GM13976 (cell line): ENCODE data around the gene KIAA1191.
"Not testable (repeated sequence)": the region's sequence is repeated elsewhere in the genome, so short reads cannot be mapped to it uniquely, and the experiment has no call there.

Experiments
- DNase-seq: peaks from one replicate; pipeline ENCODE4 v3.0.0; 2012; ENCODE audit warnings: low spot score
- in situ Hi-C: fragments of 300-500 bp; cut with MboI; formaldehyde crosslinking; loops from one replicate; pipeline ENCODE4 v1.12.0; 2022; ENCODE audit warnings: low sequenced_read_pairs, mixed read lengths, inconsistent platforms; ENCODE audit not compliant: unreplicated experiment
- TF ChIP-seq, protein P1 (sequence below): IDR thresholded peaks from 2 replicates; pipeline ENCODE4 v1.5.1; 2012; ENCODE audit warnings: borderline replicate concordance, mild to moderate bottlenecking; ENCODE audit not compliant: insufficient read depth; ENCODE audit errors: extremely low read depth, missing control alignments, control extremely low read depth

KIAA1191 gene, protein sequence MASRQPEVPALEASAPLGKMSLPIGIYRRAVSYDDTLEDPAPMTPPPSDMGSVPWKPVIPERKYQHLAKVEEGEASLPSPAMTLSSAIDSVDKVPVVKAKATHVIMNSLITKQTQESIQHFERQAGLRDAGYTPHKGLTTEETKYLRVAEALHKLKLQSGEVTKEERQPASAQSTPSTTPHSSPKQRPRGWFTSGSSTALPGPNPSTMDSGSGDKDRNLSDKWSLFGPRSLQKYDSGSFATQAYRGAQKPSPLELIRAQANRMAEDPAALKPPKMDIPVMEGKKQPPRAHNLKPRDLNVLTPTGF

DNA sequence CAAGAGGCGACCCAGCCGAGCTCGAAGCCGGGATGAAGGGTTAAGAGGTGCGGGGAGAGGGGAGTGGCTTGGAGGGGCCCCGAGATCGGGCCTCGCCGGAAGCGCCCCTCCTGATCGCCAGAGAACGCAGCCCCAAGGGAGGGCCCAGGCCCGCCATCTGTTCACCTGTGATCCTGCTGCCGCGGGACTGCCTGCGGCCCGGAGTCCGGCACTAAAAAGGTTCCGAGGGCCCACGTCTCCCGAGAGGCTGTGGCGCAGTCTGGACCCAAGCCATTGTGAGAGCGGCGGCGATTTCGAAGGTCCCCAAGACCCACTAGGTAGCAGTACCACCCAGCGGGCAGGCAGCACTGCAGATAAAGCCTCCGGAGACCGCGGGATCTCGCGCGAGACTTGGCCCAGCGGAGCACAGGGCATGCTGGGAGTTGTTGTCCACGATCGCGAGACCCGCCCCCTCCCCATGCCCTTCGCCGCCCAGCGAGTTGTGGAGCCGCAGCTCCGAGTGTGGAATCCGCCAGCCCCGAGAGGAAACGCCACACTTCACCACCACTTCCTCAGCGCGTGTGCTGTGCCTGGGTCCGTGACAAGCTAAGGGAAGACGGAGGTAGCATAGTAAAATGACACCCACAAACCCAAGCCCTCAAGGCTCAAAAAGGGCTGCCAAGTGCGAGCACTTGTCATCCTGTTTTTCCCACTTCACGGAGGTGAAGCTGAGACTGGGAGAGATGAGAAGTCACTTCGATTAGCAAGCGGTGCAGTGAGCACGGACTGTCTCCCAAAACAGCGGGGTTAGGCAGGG lies at the start of gene KIAA1191:
Gene KIAA1191, minus strand, starts transcription at position 328 of the 796 bp plus-strand sequence. CDS start 2,256 bp downstream, outside the sequence.
- in situ Hi-C loops, result no loop called here
- TF ChIP-seq, protein P1, sequence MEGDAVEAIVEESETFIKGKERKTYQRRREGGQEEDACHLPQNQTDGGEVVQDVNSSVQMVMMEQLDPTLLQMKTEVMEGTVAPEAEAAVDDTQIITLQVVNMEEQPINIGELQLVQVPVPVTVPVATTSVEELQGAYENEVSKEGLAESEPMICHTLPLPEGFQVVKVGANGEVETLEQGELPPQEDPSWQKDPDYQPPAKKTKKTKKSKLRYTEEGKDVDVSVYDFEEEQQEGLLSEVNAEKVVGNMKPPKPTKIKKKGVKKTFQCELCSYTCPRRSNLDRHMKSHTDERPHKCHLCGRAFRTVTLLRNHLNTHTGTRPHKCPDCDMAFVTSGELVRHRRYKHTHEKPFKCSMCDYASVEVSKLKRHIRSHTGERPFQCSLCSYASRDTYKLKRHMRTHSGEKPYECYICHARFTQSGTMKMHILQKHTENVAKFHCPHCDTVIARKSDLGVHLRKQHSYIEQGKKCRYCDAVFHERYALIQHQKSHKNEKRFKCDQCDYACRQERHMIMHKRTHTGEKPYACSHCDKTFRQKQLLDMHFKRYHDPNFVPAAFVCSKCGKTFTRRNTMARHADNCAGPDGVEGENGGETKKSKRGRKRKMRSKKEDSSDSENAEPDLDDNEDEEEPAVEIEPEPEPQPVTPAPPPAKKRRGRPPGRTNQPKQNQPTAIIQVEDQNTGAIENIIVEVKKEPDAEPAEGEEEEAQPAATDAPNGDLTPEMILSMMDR, result peak; percentile 41
- peak; percentile 93 for DNase-seq

DNA sequence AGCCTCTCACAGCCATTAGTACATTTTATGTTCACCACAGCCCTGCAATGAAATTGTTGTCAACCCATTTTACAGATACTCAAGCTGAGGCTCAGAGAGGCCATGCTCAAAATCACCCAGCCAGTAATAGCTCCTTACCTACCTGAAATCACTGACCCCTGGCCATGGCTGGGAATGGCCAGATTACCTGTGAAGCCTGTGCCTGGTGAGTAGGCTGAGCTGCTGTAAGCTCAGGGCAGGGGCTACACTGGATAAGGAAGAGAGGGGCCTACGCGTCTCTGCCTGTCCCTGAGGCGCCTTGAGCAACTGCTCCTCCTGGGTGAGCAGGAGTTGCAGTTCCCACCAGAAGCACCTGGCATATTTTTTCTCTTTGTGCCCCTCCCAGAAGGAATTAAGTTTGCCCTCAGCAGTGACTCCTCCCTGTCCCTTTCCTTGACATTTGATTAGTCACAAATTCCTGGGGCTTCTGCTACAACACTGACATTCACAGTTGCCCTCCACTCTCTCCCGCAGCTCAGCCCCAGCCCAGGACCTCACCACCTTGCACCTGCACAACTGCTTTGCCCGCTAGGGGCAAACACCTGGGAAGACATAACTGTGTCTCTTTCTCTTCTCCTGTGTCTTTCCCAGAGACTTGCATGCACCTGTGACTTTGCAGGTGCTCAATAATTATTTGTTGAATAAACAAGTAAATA lies 49.1 kb upstream of the KIAA1191 start:
- TF ChIP-seq, protein P1, result no peak
- no peak for DNase-seq
- in situ Hi-C loops, result loop anchor here (25.0 kb wide), 1 partner anchor 177 kb away; no protein-coding TSS in a partner anchor

DNA sequence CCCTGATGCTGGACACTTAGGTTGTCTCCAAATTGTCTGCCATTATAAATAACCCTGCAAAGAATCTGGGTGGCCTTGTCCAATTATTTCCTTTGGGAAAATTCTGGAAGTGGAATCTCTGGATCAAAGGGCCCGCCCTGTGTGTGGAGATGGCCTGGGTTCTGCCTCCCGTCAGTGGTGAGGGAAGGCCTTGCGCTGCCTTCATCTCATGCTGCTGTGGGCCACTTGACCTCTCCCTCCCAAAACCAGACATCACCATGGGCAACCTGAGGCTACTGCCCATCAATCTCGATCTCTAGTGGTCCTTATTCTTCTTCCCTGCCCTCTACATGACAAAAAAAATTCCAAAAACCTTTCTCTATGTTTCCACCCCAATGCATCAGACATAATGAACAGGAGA lies 48.2 kb upstream of the KIAA1191 start:
- no peak for DNase-seq
- TF ChIP-seq, protein P1, result no peak
- in situ Hi-C loops, result loop anchor here (25.0 kb wide), 1 partner anchor 178 kb away; no protein-coding TSS in a partner anchor

DNA sequence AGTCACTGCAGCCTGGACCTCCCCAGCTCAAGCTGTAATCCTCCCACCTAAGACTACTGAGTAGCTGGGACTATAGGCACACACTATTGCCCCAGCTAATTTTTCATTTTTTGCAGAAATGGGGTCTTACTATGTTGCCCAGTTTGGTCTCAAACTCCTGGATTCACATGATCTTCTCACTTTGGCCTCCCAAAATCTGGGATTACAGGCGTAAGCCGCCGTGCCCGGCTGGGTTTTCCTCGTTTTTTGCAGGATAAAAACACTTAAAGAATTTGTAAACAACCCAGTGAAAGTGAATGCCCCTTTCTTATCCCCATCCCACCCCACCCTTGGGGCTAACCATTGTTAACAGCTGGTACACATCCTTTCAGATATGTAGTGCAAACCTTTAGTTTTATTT lies 47.0 kb upstream of the KIAA1191 start:
- TF ChIP-seq, protein P1, result no peak
- no peak for DNase-seq
- in situ Hi-C loops, result loop anchor here (25.0 kb wide), 1 partner anchor 179 kb away; no protein-coding TSS in a partner anchor

DNA sequence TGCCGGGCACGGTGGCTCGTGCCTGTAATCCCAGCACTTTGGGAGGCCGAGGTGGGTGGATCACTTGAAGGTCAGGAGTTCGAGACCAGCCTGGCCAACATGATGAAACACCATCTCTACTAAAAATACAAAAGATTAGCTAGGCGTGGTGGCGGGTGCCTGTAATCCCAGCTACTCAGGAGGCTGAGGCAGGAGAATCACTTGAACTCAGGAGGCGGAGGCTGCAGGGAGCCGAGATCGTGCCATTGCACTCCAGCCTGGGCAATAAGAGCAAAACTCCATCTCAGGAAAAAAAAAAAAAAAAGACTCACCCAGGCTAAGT lies 46.6 kb upstream of the KIAA1191 start:
- not testable (repeated sequence) for DNase-seq
- in situ Hi-C loops, result loop anchor here (25.0 kb wide), 1 partner anchor 179 kb away; no protein-coding TSS in a partner anchor

DNA sequence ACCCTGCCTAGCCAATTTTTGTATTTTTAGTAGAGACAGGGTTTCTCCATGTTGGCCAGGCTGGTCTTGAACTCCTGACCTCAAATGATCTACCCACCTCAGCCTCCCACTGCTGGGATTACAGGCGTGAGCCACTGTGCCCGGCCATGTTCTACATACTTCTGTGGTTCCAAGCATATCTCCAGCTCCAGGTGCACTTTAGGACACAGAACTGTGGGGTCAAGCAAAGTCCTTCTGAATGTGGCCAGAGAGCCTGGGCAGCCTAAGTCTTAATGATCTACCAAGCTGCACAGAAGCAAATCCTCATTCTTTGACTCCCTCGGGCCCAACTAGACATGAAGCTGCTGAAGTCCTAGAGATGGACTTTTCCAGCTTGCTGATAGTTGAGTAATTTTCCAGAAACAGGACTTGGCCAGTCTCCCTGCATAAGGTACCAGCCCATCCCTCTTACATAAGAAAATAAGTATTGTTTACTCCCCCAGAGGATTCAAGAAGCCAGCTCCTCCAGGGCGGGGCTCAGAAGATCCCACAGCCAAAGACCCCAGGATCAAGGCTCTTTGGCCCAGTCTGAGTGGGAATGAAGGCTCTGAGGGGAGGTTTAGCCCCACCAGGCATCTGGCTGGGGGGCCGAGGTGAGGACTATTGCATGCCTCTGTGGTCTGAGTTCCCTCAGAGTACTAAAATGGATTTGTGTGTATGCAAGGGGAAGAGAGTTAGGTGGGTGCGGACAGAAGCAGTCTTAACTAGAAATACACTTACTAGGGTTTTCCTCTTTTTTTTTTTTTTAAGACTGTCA lies 46.1 kb upstream of the KIAA1191 start:
- TF ChIP-seq, protein P1, result no peak
- DNase-seq, result no peak
- in situ Hi-C loops, result loop anchor here (25.0 kb wide), 1 partner anchor 180 kb away; no protein-coding TSS in a partner anchor
